Retina (tissue), 1 donor: ENCODE results near the gene ZSCAN10.
A peak's percentile ranks its signal among the peaks of the same experiment; 100 is the strongest.
"Not testable (repeated sequence)": the region's sequence is repeated elsewhere in the genome, so short reads cannot be mapped to it uniquely, and the experiment has no call there.

ENCODE experiments used
- DNase-seq: peaks from one replicate; pipeline ENCODE4 v3.0.0-alpha.2; 2016

Gene ZSCAN10

DNA sequence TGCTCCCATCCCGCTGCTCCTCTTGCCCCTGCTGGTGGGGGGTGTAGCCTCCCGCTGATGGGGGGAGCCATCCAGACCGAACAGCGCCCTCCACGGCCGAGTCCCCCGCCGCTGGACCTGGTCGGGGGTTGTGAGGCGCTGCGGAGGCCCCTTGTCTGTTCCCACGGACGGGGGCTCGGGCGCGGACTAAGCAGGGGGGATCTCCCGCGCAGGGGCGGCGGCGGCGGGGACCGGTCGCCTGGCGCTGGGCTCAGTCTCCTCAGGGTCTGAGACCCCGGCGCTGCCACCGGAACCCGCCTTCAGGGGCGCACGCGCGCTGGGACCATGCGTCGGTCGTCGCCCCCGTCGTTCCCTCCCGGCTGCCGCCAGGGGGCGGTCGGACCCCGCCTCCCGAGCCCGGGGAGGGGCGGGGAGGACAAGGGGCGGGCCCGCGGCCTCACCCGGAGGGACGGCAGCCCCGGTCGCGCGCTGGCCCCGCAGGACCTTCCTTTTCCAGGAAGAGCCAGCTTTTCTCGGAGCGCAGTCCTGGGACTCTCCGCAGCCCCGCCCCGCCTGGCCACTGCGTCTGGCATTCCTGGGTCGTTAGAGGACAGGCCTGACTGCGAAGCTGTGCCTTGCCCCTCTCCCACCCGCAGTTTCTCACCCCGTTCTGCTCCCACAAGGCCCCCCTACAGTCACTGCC, 39.9 kb downstream of the ZSCAN10 start:
- DNase-seq: peak; percentile 94

- peak; percentile 28 for DNase-seq
Measured at GRCh38 chr16:3058139-3059030, 40.7 kb downstream of the ZSCAN10 start.

DNA sequence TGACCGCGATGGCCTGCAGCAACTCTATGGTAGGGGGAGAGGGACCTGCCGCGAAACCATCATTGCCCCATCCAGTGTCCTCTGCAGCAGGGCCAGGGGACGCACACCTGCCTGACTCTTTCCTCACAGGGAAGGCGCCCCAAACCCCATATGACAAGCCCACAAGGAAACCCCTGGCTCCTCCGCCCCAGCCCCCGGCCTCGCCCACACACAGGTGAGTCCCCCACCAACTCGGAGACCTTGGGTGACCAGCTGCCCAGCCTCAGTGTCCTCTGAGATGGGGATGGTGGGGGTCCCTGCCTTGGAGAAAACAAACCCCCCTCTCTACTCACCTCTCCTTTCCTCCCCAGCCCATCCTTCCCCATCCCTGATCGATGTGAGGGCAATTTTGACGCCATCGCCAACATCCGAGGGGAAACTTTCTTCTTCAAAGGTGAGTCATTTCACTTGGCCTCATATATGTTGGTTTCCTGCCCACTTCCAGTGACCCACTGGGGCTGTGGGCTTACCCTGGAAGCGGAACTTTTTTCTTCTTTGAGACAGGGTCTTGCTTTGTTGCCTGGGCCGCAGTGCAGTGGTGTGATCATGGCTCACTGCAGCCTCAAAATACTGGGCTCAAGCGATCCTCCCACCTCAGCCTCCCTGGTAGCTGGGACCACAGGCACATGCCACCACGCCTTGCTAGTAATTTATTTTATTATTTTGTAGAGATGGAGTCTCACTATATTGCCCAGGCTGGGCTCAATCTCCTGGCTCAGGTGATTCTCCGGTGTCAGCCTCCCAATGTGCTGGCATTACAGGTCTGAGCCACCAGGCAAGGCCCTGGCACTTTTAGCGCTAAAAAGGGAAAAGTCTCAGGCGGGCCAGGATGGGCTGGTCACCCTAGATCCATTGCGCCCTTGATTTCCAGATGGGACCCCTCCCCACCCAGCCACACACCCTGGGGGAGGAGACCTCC, 41.6 kb downstream of the ZSCAN10 start:
- no peak for DNase-seq

GRCh38 chr16:3056336-3057180, 42.5 kb downstream of the ZSCAN10 start:
- DNase-seq: no peak

DNA sequence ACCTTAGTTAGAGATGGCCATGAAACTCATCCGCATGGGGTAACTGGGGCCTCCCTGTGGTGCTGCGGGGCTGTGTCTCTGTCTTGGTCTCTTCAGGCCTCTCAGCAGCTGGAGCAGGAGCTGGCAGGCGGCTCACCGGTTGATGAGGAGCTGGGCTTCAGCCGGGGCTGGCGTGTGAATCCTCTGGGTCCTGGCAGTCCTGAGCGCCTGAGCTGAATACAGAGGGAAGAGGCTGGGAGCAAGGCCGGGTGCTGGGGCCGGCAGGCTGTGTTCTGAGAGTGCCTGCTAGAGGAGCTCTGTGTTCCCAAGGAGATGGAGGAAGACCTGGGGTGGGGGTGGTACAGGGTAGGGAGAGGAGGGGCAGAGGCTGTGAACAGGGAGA, 43.4 kb downstream of the ZSCAN10 start:
- DNase-seq: not testable (repeated sequence)

DNA sequence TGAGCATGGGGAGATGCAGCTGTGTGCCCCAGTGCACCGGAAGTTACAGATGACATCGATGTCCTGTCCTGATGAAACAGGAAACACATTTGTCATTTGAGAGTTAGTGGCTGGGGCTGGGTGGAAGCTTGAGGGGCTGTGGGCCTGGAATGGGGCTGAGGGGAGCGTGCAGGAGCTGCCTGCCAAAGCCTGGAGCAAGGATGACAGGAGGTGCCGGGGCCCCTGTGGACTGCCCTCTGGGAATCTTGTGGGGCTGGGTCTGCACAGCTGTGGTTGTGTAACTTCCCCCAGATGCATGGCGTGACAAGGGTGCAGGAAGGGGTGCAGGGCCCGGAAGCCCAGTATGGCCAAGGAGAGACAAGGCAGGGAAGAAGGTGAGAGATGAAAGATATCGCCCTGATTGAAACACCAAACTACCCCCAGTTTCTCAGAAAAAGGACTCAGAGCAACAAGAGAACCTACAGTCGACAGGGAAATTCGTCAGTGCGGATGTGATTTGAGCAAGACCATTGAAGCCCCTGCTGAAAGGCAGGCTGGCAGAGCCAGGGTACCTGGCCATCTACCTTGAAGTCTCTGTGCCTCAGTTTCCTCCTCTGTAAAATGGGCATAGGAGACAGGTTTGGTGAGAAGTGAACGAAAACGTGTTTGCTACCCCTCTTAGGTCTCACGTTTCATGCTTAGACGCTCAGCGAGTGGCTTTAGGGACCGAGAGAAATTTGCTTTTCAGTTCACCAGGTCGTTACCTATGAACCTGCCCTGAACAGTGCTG, 43.9 kb downstream of the ZSCAN10 start:
- no peak for DNase-seq

GRCh38 chr16:3053330-3053710, 45.8 kb downstream of the ZSCAN10 start:
- not testable (repeated sequence) for DNase-seq

DNA sequence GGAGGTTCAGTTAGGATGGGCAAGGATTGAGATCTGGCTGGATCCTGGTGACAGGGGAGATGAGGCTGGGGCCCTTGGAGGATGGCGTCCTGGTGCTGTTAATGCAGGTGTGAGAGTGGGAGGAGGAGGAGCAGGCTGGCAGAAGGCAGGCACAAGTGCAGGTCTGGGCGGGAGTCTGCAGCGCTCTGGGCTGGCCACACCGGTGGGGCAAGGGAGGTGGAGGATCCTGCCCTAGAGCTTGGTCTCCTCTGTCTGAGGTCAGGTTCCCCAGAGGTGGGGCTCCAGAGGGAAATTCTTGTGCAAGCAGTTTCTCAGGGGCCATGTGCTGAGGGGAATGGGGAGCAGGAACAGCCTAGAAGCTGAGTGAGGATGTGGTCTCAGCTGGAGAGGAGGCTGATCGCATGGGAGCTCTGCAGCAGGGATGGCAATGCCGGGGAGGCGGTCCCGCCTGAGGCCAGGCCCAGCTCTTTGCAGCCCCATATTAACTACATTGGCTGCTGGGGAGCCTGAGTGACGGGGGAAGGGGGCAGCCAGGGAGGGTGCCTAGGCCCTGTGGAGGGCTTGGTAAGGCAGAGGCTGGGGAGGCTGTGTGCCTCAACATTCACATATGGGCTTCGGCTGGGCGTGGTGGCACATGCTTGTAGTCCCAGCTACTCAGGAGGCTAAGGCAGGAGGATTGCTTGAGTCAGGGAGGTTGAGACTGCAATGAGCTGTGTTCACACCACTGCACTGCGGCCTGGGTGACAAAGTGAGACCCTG, 46.3 kb downstream of the ZSCAN10 start:
- DNase-seq: not testable (repeated sequence)

DNA sequence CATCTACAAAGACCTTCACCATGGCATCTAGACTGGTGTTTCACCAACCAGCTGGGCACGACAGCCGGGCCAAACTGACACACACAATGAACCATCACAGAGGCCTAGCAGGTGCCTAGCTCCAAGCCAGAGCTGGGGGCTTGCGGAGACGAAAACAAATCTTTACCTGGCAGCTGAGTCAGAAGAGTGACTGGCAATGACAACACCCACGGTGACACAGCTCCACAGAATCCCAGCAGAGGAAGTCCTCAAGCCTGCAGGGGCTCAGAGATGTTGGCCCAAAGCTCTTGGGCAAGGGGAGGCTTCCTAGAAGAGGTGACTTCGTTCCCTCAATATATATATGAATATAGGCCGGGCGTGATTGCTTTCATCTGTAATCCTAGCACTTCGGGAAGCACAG, 47.6 kb downstream of the ZSCAN10 start:
- no peak for DNase-seq

DNA sequence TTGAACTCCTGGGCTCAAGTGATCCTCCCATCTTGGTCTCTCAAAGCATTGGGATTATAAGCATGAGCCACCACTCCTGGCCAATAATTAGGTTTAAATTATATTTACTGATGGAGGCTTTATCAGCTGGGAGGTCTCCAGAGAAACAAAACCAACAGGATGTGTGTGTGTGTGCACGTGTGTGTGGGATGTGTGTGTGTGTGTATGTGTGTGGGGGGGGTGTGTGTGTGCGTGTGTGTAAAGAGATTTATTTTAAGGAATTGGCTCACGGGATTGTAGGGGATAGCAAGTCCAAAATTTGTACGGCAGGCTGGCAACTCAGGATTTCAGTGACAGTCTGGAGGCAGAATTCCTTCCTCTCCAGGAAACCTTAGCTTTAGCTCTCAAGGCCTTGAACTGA, 48.1 kb downstream of the ZSCAN10 start:
- DNase-seq: no peak

GRCh38 chr16:3050487-3050886, 48.6 kb downstream of the ZSCAN10 start:
- DNase-seq: no peak

GRCh38 chr16:3049921-3050481, 49.1 kb downstream of the ZSCAN10 start:
- no peak for DNase-seq

DNA sequence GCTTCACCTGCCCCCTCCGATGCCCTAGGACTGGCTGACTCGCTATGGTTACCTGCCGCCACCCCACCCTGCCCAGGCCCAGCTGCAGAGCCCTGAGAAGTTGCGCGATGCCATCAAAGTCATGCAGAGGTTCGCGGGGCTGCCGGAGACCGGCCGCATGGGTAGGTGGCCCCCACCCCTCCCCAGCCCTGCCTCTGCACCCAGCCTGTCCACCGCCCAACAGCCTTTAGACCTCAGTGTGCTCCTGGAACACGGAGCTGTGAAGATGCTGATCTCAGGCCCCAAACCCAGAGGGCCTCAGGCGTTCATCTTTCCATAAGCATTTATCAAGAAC, 51.7 kb downstream of the ZSCAN10 start:
- DNase-seq: no peak

- no peak for DNase-seq
Measured at GRCh38 chr16:3046641-3047386, 52.3 kb downstream of the ZSCAN10 start.

GRCh38 chr16:3045758-3046640, 53.1 kb downstream of the ZSCAN10 start, which contains the start of gene MMP25:
TSS of gene MMP25 (plus strand) at chr16:3046561. CDS start at chr16:3046918, 357 bp downstream.
- peak; percentile 66 for DNase-seq

GRCh38 chr16:3044708-3045107, 54.4 kb downstream of the ZSCAN10 start:
- DNase-seq: no peak

DNA sequence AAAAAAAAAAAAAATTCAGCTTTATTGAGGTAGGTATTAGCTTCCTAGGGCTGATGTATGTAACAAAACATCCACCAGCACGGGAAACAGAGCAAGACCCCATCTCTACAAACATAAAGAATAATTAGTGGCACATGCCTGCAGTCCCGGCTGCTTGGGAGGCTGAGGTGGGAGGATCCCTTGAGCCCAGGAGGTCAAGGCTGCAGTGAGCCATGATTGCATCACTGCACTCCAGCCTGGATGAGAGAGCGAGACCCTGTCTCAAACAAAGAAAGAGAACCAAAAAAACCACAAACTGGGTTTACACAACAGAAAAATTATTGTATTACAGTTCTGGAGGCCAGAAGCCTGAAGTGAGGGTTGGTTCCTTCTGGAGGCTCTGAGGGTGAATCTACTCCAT, 56.7 kb downstream of the ZSCAN10 start:
- DNase-seq: no peak

- DNase-seq: no peak
Measured at GRCh38 chr16:3038896-3039295, 60.2 kb downstream of the ZSCAN10 start.
